Peyer's patch (tissue), 4 donors: ENCODE data around the gene TMEM190.

Experiments
- CTCF ChIP-seq, 6 experiments: fragments of 450-650 bp in 4 of 6; fragments of 200-600 bp in 2 of 6; sonication (generic) in 1 of 6; IDR thresholded peaks; one replicate each; pipeline ENCODE4 v1.5.1; 2017 to 2019; ENCODE audit warnings: antibody characterized with exemption in 6 of 6, mild to moderate bottlenecking in 3 of 6, moderate library complexity in 1 of 6
- POLR2A ChIP-seq, 2 donors: fragments of 450-650 bp; IDR thresholded peaks; one replicate each; pipeline ENCODE4 v1.5.1; 2017; ENCODE audit warnings: antibody characterized with exemption in 2 of 2, mild to moderate bottlenecking in 2 of 2, moderate library complexity in 2 of 2

- TF ChIP-seq CTCF (IDR thresholded peaks at IDR 0.05) (no peak), POLR2A (IDR thresholded peaks at IDR 0.05) (no peak)
Observed at GRCh38 chr19:55355213-55355821, 21.3 kb upstream of the TMEM190 start.
